AG09309 (cell line): ENCODE measurements around the gene SORCS3.

Source experiments
- DNase-seq: peaks from one replicate; pipeline ENCODE4 v3.0.0-alpha.2; 2010; ENCODE audit warnings: low read depth
- H3K4me3 ChIP-seq: 2 replicates; pipeline ENCODE4 v1.5.1; 2011; ENCODE audit warnings: mild to moderate bottlenecking, low read depth, low read length, moderate library complexity; ENCODE audit not compliant: control insufficient read depth
- TF ChIP-seq, protein P1 (sequence below): IDR thresholded peaks from 2 replicates; pipeline ENCODE4 v1.5.1; 2011; ENCODE audit warnings: mild to moderate bottlenecking, low read depth, low read length, inconsistent platforms; ENCODE audit not compliant: insufficient read depth, control insufficient read depth; ENCODE audit errors: missing control alignments

SORCS3 gene

DNA sequence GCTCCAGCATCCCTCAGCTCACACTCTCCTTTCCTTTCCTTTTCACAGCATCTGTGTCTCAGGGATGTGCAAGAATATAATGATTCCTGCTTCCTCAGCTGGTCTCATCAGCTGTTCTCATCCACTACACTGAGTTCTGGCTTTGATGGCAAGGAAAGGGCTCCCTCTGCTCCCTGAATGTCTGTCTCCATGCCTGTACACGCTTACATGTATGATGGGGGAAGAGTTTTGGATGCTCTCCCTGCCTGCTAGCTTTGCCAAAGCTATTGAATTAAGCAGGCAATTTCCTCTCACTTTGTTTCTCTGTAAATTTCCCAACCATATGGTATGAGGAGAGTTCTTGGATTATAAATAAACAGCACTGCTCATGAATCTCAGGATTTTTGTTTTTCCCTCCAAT lies 254.5 kb downstream of the SORCS3 start:
- no peak for DNase-seq
- no peak overlapping the region for H3K4me3 ChIP-seq
- TF ChIP-seq, protein P1, sequence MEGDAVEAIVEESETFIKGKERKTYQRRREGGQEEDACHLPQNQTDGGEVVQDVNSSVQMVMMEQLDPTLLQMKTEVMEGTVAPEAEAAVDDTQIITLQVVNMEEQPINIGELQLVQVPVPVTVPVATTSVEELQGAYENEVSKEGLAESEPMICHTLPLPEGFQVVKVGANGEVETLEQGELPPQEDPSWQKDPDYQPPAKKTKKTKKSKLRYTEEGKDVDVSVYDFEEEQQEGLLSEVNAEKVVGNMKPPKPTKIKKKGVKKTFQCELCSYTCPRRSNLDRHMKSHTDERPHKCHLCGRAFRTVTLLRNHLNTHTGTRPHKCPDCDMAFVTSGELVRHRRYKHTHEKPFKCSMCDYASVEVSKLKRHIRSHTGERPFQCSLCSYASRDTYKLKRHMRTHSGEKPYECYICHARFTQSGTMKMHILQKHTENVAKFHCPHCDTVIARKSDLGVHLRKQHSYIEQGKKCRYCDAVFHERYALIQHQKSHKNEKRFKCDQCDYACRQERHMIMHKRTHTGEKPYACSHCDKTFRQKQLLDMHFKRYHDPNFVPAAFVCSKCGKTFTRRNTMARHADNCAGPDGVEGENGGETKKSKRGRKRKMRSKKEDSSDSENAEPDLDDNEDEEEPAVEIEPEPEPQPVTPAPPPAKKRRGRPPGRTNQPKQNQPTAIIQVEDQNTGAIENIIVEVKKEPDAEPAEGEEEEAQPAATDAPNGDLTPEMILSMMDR: no peak

DNA sequence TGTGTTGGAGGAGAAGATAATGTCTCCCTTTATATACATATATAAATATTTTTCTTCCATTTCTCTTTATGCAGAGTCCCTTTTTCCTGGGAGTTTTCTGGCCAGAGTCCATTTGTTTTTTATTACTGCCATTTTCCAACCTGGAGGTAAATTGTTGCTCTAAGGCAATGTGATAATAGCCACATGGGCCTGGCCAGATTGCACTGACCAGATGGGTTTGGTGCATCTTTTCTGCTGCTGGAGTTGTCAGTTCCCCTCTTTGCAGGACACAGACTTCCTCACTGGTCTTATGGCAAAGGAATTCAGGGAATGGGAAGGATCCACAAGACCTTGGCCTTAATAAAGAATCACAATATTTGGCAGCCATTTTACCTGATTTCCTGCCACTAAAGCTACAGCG lies 254.9 kb downstream of the SORCS3 start:
- no peak for DNase-seq
- H3K4me3 ChIP-seq: no peak overlapping the region
- TF ChIP-seq, protein P1: no peak

DNA sequence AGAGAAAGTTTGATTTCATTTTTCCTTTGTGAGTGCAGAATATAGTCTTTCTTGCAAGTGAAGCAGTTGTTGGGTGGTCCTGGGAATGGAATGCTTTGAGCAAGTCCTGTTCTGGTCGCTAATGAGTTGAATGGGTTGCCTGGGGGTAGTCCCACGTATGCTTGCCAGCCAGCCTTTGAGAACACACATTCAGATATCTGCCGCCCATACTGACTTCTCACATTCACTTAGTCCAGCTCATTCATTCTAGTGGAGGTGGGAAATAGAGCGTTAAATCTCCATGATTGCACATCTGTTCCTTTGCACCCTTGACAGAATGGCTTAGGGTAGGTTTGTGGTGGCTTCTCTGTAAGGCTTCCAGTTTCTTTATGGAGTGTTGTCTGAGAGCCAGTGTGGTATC lies 256.6 kb downstream of the SORCS3 start:
- no peak overlapping the region for H3K4me3 ChIP-seq
- no peak for DNase-seq
- TF ChIP-seq, protein P1: no peak

DNA sequence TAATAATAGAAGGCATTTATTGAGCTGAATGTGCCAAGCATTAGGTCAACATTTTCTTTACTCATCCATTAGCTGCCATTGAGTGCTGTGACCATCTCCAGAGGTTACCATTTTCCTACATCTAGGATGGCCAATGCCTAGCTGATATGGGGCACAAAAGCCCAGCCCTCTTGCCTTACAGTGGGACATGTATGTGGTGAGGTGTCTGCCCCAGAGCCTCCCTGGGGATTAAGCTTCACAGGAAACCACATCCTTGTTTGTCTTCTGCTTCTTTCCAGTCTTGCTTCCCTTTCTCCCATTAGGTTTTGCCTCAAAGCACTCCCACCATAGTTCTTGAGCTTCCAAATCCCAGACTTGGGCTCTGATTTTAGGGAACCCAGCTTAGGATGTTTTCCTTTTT lies 258.7 kb downstream of the SORCS3 start:
- no peak for DNase-seq
- H3K4me3 ChIP-seq: no peak overlapping the region
- TF ChIP-seq, protein P1: no peak

DNA sequence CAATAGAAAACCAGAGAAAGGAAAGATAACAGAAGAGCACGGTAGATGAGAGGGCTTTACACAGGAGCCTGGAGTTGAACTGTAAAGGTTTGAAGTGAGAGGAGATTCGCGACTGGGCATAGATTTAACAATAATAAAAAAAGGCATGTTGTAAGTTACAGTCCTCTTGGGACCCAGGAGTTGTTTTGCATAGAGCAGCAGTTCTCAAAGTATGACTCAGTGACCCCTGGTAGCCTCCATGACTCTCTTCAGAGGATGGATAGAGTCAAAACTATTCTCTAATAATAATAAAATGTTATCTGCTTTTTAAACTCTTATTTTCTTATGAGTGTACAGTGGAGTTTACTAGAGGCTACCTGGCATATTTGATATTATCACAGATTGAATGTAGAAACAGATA lies 262.3 kb downstream of the SORCS3 start:
- H3K4me3 ChIP-seq: no peak overlapping the region
- TF ChIP-seq, protein P1: no peak
- no peak for DNase-seq

DNA sequence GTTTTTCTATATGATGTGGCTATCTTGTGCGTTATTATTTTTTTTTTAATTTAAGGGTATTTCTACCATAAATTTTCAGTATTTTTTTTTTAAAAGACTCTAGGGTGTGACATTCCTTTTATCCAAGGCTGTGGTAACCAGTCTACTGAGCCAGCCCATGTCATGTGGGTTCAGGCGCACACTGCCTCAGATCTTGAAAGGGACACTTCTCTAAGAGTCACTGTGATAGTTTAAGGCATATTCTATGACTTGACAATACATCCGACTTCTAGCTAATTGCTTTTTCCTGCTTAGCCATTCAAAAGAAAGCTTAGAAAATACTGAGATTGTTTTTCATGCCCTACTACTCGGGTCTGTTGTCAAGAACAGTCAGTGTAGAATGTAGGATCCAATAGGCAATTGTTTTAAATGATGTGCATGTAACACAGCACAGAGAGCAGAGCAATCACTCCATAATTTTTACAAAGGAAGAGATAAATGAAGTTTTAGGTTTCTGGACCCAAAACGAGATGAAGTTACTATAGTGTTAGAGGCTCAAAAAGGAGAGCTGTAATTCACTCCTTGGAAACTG lies 263.7 kb downstream of the SORCS3 start:
- no peak overlapping the region for H3K4me3 ChIP-seq
- TF ChIP-seq, protein P1: no peak
- DNase-seq: no peak

DNA sequence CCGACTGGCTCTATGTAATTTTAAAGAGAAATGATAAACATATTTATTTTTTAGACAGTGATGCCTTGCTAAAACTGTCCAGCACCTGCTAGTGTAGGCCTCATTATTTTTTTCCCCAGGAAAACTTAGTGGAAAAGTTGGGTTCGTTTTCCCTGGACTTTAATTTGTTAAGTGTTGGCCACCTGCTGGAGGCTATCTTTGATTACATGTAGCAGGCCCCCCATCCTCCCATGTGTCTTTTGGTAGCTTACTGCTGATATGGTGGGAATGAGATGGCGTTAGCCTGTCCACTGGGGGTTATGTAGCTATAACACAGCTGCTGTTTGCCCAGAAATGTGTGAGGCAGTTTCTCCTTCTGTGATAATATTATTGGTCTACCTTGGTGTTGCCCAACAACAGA lies 265.0 kb downstream of the SORCS3 start:
- H3K4me3 ChIP-seq: no peak overlapping the region
- no peak for DNase-seq
- TF ChIP-seq, protein P1: no peak
